Lung (tissue), 12 donors: Measurements from ENCODE around the gene IFT22. TPM values are rescaled to one million over a fixed set of nuclear protein-coding genes. Genes with fewer than 3 reads are reported as not detected.

Experiments used
- ATAC-seq: fragments of 200-7000 bp; cut with Tn5 transposase; one replicate; pipeline ENCODE4 v1.9.1; 2020; ENCODE audit warnings: moderate number of reproducible peaks; ENCODE audit not compliant: insufficient read depth, low FRiP score
- DNase-seq, 3 donors: peaks; one replicate each; pipeline ENCODE4 v3.0.0-alpha.2; 2013 to 2017
- H3K27ac ChIP-seq, 2 donors: one replicate each; pipeline ENCODE4 v1.5.1; 2013; ENCODE audit warnings: mild to moderate bottlenecking in 2 of 2, moderate library complexity in 2 of 2, control low read depth in 1 of 2, inconsistent platforms in 1 of 2, low read depth in 1 of 2, low read length in 1 of 2
- H3K27me3 ChIP-seq, 3 donors: one replicate each; pipeline ENCODE4 v1.5.1; 2013; ENCODE audit warnings: low read length in 2 of 3; ENCODE audit not compliant: control insufficient read depth in 3 of 3, insufficient read depth in 3 of 3
- H3K36me3 ChIP-seq, 4 donors: one replicate each; pipeline ENCODE4 v1.5.1; 2013; ENCODE audit warnings: low read length in 4 of 4, mild to moderate bottlenecking in 1 of 4, moderate library complexity in 1 of 4; ENCODE audit not compliant: control insufficient read depth in 4 of 4, insufficient read depth in 4 of 4
- H3K4me1 ChIP-seq, 5 donors: one replicate each; pipeline ENCODE4 v1.5.1; 2013; ENCODE audit warnings: low read length in 5 of 5, mild to moderate bottlenecking in 2 of 5, moderate library complexity in 1 of 5; ENCODE audit not compliant: control insufficient read depth in 5 of 5, insufficient read depth in 5 of 5
- H3K4me3 ChIP-seq: one replicate; pipeline ENCODE4 v1.5.1; 2013; ENCODE audit warnings: mild to moderate bottlenecking, control low read depth, moderate library complexity
- H3K9ac ChIP-seq, 2 donors: one replicate each; pipeline ENCODE4 v1.5.1; 2013; ENCODE audit warnings: low read length in 2 of 2, control low read depth in 1 of 2; ENCODE audit not compliant: insufficient read depth in 1 of 2
- H3K9me3 ChIP-seq, 4 donors: one replicate each; pipeline ENCODE4 v1.5.1; 2013; ENCODE audit warnings: low read length in 3 of 4, mild to moderate bottlenecking in 1 of 4, moderate library complexity in 1 of 4; ENCODE audit not compliant: control insufficient read depth in 4 of 4, insufficient read depth in 3 of 4
- WGBS, 2 donors: extraction: QIAGEN DNeasy Blood & Tissue Kit; methylation state at CpG; one replicate each; pipeline ENCODE4 v1.1.7; 2013; 5-methylcytosine and 5-hydroxymethylcytosine counted together
- polyA plus RNA-seq, 2 donors: library from polyadenylated mRNA; stranded (reverse); fragments of 200-250 nt; gene quantifications; one replicate each; pipeline ENCODE4 v1.2.1, GENCODE V29; 2013
- total RNA-seq, 2 donors: library from RNA; depleted of rRNA in 1 of 2; stranded (reverse); fragments of >200 nt in 1 of 2; gene quantifications; one replicate each; pipeline ENCODE4 v1.2.1, GENCODE V29; 2014 to 2021
- TF ChIP-seq, protein P1 (sequence below): IDR thresholded peaks from 2 replicates; pipeline ENCODE4 v1.5.1; 2012; ENCODE audit warnings: mild to moderate bottlenecking; ENCODE audit errors: control extremely low read depth, extremely low read depth
- donor health status: control.
- donor health status: control.
- donor health status: Bipolar disorder and iron deficiency.
- donor health status: healthy.
- donor health status: DM: yes; HTN: yes; CAD: no.

Gene IFT22
- total and polyA plus RNA-seq, 4 donors = 23.6 to 44.7 (median 34.0) TPM

DNA sequence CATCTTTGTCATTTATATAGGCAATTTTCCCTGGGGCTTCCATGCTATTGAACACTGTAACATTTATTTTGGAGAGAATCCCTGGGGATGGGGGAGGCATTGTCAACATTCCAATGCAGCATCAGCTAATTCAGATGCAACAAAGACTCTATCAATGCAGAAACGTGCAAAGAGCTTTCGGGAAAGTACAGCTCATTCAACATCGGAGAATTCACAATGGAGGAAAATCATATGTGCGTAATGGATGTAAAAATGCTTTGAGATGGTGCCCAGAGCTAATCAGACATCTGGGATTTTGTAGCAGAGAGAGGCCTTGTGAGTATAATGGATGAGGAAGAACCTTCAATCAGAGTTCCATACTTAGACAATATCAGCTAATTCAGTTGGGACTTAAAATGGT lies 48.4 kb downstream of the IFT22 start:
- H3K27me3 ChIP-seq = no peaks in the 10 kb centered on the region
- ATAC-seq (no peak), DNase-seq (no peak)
- H3K4me1 ChIP-seq = no peaks in the 10 kb centered on the region
- peaks cover 0 to 2% (median 0%) of the 10 kb centered on the region in 4 donors for H3K9me3 ChIP-seq
- H3K36me3 ChIP-seq = no peaks in the 10 kb centered on the region
- no peak overlapping the region for H3K9ac ChIP-seq
- H3K27ac ChIP-seq = no peak overlapping the region
- WGBS, 2 donors = 64 to 87% methylated on average over 4 of the region's 4 CpGs
- TF ChIP-seq, protein P1, sequence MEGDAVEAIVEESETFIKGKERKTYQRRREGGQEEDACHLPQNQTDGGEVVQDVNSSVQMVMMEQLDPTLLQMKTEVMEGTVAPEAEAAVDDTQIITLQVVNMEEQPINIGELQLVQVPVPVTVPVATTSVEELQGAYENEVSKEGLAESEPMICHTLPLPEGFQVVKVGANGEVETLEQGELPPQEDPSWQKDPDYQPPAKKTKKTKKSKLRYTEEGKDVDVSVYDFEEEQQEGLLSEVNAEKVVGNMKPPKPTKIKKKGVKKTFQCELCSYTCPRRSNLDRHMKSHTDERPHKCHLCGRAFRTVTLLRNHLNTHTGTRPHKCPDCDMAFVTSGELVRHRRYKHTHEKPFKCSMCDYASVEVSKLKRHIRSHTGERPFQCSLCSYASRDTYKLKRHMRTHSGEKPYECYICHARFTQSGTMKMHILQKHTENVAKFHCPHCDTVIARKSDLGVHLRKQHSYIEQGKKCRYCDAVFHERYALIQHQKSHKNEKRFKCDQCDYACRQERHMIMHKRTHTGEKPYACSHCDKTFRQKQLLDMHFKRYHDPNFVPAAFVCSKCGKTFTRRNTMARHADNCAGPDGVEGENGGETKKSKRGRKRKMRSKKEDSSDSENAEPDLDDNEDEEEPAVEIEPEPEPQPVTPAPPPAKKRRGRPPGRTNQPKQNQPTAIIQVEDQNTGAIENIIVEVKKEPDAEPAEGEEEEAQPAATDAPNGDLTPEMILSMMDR = no peak
- no peak overlapping the region for H3K4me3 ChIP-seq

DNA sequence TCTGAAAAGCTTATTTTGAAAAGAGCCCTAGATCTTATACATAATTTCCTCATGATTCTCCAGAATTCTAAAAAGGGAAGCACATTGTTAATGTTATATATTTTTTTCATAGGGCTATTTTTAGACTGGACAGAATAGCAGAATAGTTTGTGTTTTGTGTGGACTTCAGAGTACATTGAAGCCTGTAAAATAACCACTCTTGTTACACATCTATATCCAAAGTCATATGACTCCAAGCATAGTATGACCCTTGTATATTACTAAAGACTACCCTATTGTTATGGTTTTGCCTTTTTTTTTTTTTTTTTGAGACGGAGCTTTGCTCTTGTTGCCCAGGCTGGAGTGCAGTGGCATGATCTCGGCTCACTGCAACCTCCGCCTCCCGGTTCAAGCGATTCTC lies 50.6 kb downstream of the IFT22 start:
- TF ChIP-seq, protein P1 = no peak
- Histone ChIP-seq H3K27ac (no peak overlapping the region), H3K36me3 (no peaks in the 10 kb centered on the region), H3K4me3 (no peak overlapping the region), H3K4me1 (no peaks in the 10 kb centered on the region), H3K27me3 (no peaks in the 10 kb centered on the region), H3K9ac (no peak overlapping the region), H3K9me3 (no peaks in the 10 kb centered on the region)
- ATAC-seq (no peak), DNase-seq (no peak)
- 72 to 75% methylated on average over 5 of the region's 5 CpGs for WGBS, 2 donors

DNA sequence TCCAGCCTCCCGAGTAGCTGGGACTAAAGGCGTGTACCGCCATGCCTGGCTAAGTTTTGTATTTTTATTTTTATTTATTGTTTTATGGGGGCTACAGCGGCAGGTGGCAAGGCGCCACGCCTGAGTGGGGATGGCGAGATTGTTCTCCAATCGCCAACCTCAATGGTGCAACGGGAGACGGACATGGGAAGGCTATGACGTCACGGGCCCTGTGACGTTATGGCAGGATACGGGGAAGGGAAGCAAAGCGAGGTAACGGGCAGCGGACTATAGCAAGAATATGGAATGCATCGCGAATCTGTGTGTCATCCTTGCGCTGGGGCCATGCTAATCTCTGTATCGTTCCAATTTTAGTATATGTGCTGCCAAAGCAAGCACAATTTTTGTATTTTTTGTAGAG lies 51.9 kb downstream of the IFT22 start:
- no peaks in the 10 kb centered on the region for H3K9me3 ChIP-seq
- no peaks in the 10 kb centered on the region for H3K36me3 ChIP-seq
- H3K4me1 ChIP-seq = no peaks in the 10 kb centered on the region
- TF ChIP-seq, protein P1 = no peak
- no peak overlapping the region for H3K4me3 ChIP-seq
- 86 to 89% methylated on average over 21 of the region's 21 CpGs for WGBS, 2 donors
- H3K27me3 ChIP-seq = no peaks in the 10 kb centered on the region
- ATAC-seq = no peak
- no peak overlapping the region for H3K9ac ChIP-seq
- H3K27ac ChIP-seq = no peak overlapping the region
- no peak for DNase-seq
